Heart right ventricle (tissue), 16 donors: ENCODE data around the gene CCDC85C. TPM values are rescaled to one million over a fixed set of nuclear protein-coding genes. Genes with fewer than 3 reads are reported as not detected.

Experiments
- ATAC-seq, 8 donors: fragments of 200-7000 bp; cut with Tn5 transposase; one replicate each; pipeline ENCODE4 v1.9.1; 2020; ENCODE audit warnings: mild to moderate bottlenecking in 8 of 8, moderate library complexity in 8 of 8, moderate number of reproducible peaks in 1 of 8
- DNase-seq, 2 donors: peaks; one replicate each; pipeline ENCODE4 v3.0.0-alpha.2; 2020
- H3K27ac ChIP-seq, 10 donors: fragments of 200-600 bp; sonication (generic) in 2 of 10; one replicate each; pipeline versions ENCODE4 v1.5.0 to v1.8.0; 2020 to 2022; ENCODE audit warnings: mild to moderate bottlenecking in 3 of 10
- H3K27me3 ChIP-seq, 7 donors: fragments of 200-600 bp; one replicate each; pipeline ENCODE4 v1.8.0; 2021 to 2022; ENCODE audit warnings: mild to moderate bottlenecking in 2 of 7
- H3K36me3 ChIP-seq, 9 donors: fragments of 200-600 bp; sonication (generic) in 1 of 9; one replicate each; pipeline versions ENCODE4 v1.5.0 to v1.8.0; 2020 to 2022; ENCODE audit warnings: mild to moderate bottlenecking in 2 of 9
- H3K4me1 ChIP-seq, 9 donors: fragments of 200-600 bp; sonication (generic) in 1 of 9; one replicate each; pipeline versions ENCODE4 v1.5.0 to v1.8.0; 2020 to 2022; ENCODE audit warnings: mild to moderate bottlenecking in 4 of 9
- H3K4me3 ChIP-seq, 10 donors: fragments of 200-600 bp; sonication (generic) in 2 of 10; one replicate each; pipeline versions ENCODE4 v1.5.0 to v1.8.0; 2020 to 2022; ENCODE audit warnings: mild to moderate bottlenecking in 7 of 10, moderate library complexity in 2 of 10
- H3K9me3 ChIP-seq, 11 donors: fragments of 200-600 bp in 10 of 11; sonication (generic) in 2 of 11; one replicate each; pipeline versions ENCODE4 v1.5.0 to v1.8.0; 2013 to 2022; ENCODE audit warnings: mild to moderate bottlenecking in 2 of 11, control low read depth in 1 of 11, moderate library complexity in 1 of 11
- WGBS, 2 donors: extraction: QIAGEN DNeasy Blood & Tissue Kit; methylation state at CpG; one replicate each; pipeline ENCODE4 v1.1.7; 2013; ENCODE audit warnings: inconsistent platforms in 1 of 2; 5-methylcytosine and 5-hydroxymethylcytosine counted together
- intact Hi-C, 10 donors: fragments of 100-400 bp; cut with DNase I; formaldehyde crosslinking; loops; one replicate each; pipeline versions ENCODE4 v1.11.1 to v1.14.2; 2022
- polyA plus RNA-seq, 2 donors: library from polyadenylated mRNA; stranded (reverse); fragments of 200-250 nt; gene quantifications; one replicate each; pipeline ENCODE4 v1.2.3, GENCODE V29; 2013
- total RNA-seq, 10 donors: library from RNA; stranded (reverse); fragmentation: NEBNext Ultra II Directional in 3 of 10; extraction: Animal tissue kit (Norgen Biotek cat#: 25700) in 3 of 10; gene quantifications; one replicate each; pipeline versions ENCODE4 v1.2.1 to v1.2.4, GENCODE V29; 2021 to 2023
- TF ChIP-seq, protein P1 (sequence below), 9 donors: fragments of 200-600 bp; sonication (generic) in 2 of 9; IDR thresholded peaks; one replicate each; pipeline versions ENCODE4 v1.5.0 to v1.8.0; 2021 to 2022; ENCODE audit warnings: antibody characterized with exemption in 9 of 9, mild to moderate bottlenecking in 5 of 9, moderate library complexity in 1 of 9
- donor health status: Arrhythmogenic right ventricular cardiomyopathy.
- donor health status: ischemic (EF 13 %, LVEDD 7.1; RV severe dilation, severe dysfunction).
- donor health status: healthy with polysubstance abuse.
- donor health status: DM: no; HTN: yes; CAD: no.
- donor health status: DM: no; HTN: no; CAD: no.
- donor health status: ischemic (EF 25% LVEDD 6.9; RV normal size, moderate dysfunction).
- donor health status: ischemic (EF 25% LVEDD 5.7; RV mildly dilated, moderate dysfunction).
- donor health status: healthy.
- donor health status: DM: yes; HTN: yes; CAD: no.
- donor health status: Ischemic cardiomyopathy.
- donor health status: ischemic (EF 35%, LVEDD 5.7; RV mildly dilated, moderate dysfunction).
- donor health status: nonischemic (EF 11% LVEDD 7.7; RV severe dilation, severe dysfunction).
- donor health status: DM: yes; HTN: yes; CAD: no.
- donor health status: PGD.
- donor health status: ischemic (EF 29% LVEDD 5.4; RV normal size, mild dysfunction).
- donor health status: nonischemic (EF 23%, LVEDD 6.1; RV moderate dilation, normal function).

CCDC85C gene
- total and polyA plus RNA-seq, 12 donors, result 9.0 to 50.2 (median 31.5) TPM

DNA sequence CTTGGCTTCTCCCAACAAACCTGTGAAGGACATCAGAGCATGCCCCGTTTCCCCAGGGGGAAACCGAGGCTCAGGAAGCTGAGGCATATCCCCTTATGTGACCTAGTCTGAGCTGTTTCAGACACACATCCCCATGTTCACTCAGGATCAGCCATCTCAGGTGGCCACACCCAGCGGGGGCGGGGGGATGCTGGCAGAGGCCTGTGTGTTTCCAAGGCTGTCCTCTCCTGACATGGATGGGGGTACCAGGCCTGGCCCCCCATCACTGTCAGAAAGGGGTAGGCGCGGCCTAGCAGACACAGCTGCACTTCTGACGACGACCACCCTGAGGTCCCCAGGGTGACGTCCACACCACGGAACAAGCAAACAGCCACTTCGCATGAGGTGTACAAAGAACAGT, 22.1 kb downstream of the CCDC85C start:
- TF ChIP-seq, protein P1, sequence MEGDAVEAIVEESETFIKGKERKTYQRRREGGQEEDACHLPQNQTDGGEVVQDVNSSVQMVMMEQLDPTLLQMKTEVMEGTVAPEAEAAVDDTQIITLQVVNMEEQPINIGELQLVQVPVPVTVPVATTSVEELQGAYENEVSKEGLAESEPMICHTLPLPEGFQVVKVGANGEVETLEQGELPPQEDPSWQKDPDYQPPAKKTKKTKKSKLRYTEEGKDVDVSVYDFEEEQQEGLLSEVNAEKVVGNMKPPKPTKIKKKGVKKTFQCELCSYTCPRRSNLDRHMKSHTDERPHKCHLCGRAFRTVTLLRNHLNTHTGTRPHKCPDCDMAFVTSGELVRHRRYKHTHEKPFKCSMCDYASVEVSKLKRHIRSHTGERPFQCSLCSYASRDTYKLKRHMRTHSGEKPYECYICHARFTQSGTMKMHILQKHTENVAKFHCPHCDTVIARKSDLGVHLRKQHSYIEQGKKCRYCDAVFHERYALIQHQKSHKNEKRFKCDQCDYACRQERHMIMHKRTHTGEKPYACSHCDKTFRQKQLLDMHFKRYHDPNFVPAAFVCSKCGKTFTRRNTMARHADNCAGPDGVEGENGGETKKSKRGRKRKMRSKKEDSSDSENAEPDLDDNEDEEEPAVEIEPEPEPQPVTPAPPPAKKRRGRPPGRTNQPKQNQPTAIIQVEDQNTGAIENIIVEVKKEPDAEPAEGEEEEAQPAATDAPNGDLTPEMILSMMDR (IDR thresholded peaks at IDR 0.05), result no peak
- 92 to 96% methylated on average over 11 of the region's 11 CpGs for WGBS, 2 donors
- Histone ChIP-seq H3K4me3 (no peak overlapping the region), H3K9me3 (no peaks in the 10 kb centered on the region), H3K4me1 (peaks cover 13 to 70% (median 44%) of the 10 kb centered on the region in 9 donors), H3K27me3 (no peaks in the 10 kb centered on the region), H3K36me3 (no peaks in the 10 kb centered on the region), H3K27ac (no peak overlapping the region)
- intact Hi-C loops, result no loop called here
- DNase-seq (no peak), ATAC-seq (no peak)

DNA sequence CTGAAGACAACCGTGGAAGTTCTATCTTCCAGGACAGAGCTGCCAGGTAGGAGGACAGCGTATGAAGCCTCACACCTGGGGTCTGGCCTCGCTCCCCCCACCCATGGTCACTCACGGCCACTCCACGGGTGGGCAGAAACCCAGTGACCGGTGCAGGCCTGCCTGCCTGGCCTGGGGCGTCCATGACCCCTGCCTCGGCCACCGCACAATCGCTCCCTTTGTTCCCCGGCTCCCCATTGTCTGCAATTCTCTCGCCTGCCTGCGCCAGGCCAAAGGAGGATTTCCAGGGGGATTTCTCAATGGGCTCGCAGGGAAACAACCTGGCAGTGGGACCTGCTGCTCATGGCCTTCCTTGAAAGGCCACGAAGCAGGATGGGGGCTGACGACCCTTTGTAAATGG, 22.6 kb downstream of the CCDC85C start:
- Histone ChIP-seq H3K4me3 (no peak overlapping the region), H3K27ac (no peak overlapping the region), H3K9me3 (no peaks in the 10 kb centered on the region), H3K36me3 (no peaks in the 10 kb centered on the region), H3K27me3 (no peaks in the 10 kb centered on the region), H3K4me1 (peaks cover 19 to 70% (median 44%) of the 10 kb centered on the region in 9 donors)
- TF ChIP-seq, protein P1 (IDR thresholded peaks at IDR 0.05), result no peak
- intact Hi-C loops, result no loop called here
- DNase-seq (no peak), ATAC-seq (peak in 1 of 8 donors; percentile 7)
- WGBS, 2 donors, result 72 to 78% methylated on average over 16 of the region's 16 CpGs

DNA sequence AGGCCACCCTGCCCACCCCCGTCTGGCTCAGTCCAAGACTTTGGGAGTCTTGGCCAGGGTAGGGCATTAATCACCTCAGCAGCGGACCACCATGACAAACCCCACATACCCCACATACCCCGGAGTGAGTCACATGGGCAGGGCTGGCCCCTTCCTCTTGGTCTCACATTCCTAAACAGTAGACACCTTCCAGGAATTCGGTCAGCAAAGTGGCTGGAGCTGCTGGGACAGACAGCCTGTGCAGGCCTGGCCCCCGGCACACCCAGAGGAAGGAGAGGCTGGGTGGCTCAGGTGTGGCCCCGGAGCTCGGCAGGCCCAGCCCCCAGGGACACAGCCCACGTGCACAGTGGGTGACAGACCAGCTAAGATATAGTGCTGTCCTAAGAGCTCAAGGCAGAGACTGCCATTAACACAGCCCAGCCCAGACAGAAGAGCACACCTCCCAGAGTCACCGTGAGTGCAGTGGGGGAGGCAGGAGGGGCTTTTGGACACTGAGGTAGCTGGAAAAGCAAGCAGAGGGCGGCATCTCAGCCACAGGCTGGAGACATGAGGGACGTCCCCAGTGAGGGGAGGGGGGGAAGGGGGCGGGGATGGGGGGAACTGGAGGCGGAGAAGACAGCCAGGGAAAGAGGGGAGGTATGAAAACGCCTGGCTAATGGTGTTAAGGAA, 24.0 kb downstream of the CCDC85C start:
- 43 to 57% methylated on average over 13 to 14 of the region's 14 CpGs for WGBS, 2 donors
- H3K4me1 ChIP-seq, result peaks cover 32 to 73% (median 46%) of the 10 kb centered on the region in 9 donors
- no peak for DNase-seq
- peak in 2 of 8 donors; percentile 4 to 21 for ATAC-seq
- no peaks in the 10 kb centered on the region for H3K27me3 ChIP-seq
- H3K4me3 ChIP-seq, result no peak overlapping the region
- peak overlapping the region in 8 of 10 donors; percentile 64 to 90 (median 83) for H3K27ac ChIP-seq
- TF ChIP-seq, protein P1 (IDR thresholded peaks at IDR 0.05), result no peak
- no peaks in the 10 kb centered on the region for H3K9me3 ChIP-seq
- intact Hi-C loops, result no loop called here
- no peaks in the 10 kb centered on the region for H3K36me3 ChIP-seq

DNA sequence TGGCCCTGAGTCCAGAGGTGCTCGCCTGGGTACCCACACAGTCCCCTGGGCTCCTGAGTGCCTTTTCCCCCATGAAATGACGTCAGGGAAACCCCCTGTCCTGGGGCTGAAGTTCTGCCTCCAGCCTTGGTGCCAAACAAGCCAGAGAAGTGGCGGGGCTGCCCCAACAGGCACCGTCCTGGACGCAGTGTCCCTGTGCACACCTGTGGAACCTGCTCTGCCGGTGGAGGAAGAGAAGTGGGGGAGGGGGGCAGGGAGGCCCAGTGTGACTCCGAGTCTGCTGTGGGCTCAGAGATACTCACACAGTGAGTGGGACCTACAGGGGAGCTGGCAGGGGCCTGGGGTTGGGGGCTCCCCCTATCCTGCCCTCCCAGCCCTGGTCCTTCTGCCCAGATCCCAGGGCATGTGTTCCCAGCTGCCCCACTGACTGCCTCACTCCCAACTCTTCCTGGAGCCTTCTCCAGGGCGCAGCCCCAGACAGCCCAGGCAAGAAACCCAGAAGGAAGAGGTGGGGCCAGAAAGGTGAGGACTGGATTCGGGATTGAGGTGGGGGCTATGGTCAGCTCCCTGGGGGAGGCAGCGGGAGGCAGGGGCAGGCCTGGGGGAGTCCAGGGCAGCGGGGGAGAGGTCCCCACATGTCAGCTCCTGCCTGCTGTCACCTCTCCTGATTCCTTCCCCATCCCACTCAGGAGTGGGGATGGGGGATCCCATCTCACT, 24.7 kb downstream of the CCDC85C start:
- H3K27ac ChIP-seq, result peak overlapping the region; percentile 14 to 90 (median 80)
- no peaks in the 10 kb centered on the region for H3K27me3 ChIP-seq
- ATAC-seq (peak in 3 of 8 donors; percentile 10 to 29 (median 28)), DNase-seq (no peak)
- TF ChIP-seq, protein P1 (IDR thresholded peaks at IDR 0.05), result no peak
- H3K4me3 ChIP-seq, result peak overlapping the region in 2 of 10 donors; percentile 3 to 16
- 60 to 75% methylated on average over 11 of the region's 11 CpGs for WGBS, 2 donors
- intact Hi-C loops, result no loop called here
- H3K9me3 ChIP-seq, result no peaks in the 10 kb centered on the region
- H3K36me3 ChIP-seq, result no peaks in the 10 kb centered on the region
- peaks cover 38 to 80% (median 54%) of the 10 kb centered on the region in 9 donors for H3K4me1 ChIP-seq
